ENCODE measurements around the gene RNF213.

Gene RNF213

DNA sequence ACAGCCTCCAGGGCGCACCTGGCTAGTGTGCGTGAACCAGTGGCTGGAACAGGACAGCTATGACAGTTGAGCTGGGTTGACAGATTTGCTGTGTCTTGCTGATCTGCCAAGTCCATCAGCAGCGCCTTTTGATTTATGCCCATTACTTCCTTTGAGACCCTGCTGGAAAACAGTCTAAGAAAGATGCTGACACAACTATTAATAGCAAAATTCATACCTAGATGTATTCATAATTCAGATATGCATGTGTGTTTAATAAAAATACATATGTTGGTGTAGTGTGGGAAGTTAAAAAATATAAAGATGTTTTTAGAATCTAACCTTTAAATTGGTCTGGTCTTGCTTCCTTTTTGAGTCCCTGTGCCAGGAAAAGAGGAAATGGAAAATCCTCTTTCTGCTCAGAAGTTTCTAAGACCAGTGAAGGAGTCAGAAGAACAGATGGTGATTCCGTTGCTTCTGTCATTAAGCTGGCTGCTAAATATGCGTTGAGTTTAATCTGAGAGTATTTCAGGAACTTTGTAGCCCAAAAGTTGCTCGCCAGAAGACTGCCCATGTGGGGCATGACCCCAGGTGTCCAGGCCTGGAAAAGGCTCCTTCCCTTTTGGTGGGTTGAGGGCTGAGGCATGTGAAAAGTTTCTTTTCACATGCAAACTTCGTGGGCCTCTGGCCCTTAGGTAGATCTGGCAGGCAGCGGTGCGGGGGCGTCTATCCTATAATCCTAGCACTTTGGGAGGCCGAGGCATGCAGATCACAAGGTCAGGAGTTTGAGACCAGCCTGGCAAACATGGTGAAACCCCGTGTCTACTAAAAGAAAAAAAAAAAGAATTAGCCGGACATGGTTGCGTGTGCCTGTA, 114.3 kb downstream of the RNF213 start:
- DNase-seq: no peak

DNA sequence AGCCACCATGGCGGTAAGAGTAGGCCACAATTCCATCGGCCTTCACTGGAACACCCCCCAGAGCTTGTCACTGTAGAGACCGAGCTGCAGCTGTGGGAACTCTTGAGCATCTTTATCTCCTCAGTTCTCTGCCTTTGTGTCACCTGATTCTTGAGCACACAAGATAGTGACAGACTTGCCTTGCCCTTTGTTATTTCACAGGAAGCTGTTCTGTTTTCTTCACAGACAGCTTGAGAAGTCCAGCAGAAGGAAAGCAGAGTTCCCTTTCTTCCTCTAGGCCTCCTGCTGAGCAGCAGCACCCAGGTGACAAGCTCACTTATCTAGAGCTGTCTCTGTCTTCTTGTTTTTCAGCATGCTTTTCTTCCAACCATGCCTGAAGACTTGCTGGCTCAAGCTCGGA, 115.9 kb downstream of the RNF213 start:
- no peak for DNase-seq

DNA sequence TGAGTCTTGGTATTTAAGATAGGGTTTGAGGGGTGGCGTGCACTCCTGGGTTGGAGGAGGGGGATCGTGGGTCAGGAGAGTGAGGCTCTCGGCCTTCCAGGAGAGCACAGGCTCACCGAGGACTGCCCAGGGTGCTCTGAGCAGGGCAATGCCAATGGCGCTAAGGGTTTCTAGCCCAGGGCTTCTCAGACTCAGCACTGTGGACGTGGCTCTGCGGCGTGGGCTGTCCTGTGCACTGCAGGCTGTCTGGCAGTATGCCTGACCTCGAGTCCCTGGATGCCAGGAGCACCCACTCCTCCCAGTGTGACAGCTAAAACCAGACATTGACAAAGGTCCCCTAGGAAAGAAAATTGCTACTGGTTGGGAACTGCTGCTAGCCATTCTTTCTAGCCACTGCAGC, 117.1 kb downstream of the RNF213 start:
- DNase-seq: no peak

DNA sequence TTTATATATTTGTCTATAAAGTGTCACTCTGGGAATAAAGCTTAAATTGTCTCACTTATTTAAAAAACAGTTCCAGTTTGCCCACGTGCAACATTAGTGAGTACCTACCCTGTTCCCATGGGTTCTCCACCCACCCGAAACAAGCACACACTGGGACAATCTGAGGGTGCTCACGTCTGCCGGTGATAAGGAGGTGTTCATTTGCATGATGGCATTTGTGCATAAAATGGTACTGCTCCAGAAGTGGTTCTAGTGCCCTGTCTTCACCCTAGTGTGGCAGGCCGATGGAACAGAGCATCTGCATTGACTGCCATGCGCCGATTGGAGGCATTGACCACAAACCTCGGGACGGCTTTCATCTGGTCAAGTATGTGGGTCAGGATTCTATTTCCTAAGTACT, 118.7 kb downstream of the RNF213 start:
- DNase-seq: no peak

DNA sequence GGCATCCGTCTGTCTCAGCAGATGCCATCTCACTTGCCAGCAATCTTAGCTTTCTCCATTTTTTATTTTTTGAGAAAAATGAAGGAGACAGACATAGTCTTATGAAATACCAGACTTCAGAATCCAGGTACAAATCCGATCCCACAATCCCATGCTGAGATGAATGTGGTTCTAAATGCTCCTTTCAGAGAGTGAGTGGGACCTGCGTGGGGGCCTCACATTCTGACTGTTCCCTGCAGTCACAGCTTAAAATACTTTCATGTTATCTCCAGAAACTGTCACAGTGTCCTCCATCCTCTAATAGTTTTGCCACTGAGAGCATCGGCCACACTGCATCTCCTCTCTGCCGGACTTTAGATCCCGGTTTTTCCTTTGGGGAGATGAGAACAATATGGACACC, 119.4 kb downstream of the RNF213 start:
- no peak for DNase-seq

DNA sequence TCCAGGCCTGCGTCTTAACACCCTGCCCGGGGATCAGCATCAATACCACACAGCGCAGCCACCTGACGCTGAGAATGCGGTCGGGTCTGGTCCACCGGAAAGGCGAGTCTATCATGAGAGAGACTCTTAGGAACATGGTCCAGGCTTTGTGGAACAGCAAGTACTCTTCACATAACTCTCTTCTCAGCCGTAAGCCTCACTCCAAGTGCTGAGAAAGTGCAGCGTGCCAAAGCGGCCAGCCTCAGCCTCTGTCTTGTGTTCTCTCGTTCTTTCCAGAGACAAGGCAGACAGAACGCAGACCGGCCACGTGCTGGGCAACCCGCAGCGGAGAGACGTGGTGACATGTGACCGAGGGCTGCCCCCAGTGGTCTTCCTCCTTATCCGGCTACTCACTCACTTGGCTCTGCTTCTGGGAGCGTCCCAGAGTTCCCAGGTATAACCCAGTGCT, 119.9 kb downstream of the RNF213 start:
- no peak for DNase-seq

DNA sequence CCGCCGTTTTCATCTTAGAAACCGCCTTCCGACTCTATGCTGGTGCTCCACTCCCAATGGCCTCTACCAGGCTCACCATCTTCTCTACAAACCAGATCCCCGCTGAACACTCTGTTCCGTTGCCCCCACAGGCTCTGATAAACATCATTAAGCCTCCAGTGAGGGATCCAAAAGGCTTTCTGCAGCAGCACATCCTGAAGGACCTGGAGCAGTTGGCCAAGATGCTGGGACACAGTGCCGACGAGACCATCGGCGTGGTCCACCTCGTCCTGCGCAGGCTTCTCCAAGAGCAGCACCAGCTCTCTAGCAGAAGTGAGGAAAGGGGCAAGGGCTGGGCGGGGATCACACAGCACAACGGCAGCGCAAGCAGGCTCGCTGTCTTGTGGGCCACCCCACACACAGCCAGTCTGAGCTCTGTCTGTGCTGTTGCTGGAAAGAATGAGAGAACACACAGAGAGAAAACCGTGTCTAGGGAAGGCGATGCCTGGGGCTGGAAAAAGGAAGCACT, 120.8 kb downstream of the RNF213 start:
- DNase-seq: no peak

DNA sequence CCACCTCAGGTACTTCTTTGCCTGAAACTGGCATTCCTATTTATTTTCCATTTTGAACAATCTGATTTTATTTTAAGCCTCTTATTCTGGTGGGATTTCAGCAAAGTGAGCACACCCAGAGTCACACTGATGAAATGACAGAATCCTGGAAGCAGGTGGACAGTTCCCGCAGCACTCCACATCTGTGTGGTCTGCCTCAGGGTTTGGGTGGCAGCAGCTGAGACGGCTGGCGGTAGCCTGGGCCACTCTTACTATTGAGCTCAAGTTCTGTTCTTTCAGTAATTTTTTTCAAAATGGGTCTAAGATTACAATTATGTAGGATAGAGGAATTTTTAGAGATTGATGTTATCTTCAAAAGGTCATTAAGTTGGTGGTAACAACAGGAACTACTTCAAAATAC, 121.8 kb downstream of the RNF213 start:
- DNase-seq: no peak

DNA sequence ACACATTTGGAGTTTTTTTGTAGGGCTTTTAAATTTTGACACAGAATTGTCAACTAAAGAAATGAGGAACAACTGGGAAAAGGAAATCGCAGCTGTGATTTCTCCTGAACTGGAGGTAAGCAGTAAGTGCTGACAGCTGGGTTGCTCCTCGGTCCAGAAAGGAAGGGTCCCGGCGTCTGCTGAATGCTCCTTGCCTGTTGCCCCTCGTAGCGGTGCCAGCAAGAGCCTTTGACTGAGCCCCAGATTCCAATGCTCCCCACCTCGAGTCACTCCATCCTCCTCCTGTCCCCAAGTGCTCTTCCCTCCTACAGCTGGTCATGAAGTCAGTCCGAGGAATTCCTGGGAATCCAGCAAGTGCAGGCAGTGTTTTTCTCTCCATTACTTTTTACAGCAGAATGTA, 122.3 kb downstream of the RNF213 start:
- no peak for DNase-seq

DNA sequence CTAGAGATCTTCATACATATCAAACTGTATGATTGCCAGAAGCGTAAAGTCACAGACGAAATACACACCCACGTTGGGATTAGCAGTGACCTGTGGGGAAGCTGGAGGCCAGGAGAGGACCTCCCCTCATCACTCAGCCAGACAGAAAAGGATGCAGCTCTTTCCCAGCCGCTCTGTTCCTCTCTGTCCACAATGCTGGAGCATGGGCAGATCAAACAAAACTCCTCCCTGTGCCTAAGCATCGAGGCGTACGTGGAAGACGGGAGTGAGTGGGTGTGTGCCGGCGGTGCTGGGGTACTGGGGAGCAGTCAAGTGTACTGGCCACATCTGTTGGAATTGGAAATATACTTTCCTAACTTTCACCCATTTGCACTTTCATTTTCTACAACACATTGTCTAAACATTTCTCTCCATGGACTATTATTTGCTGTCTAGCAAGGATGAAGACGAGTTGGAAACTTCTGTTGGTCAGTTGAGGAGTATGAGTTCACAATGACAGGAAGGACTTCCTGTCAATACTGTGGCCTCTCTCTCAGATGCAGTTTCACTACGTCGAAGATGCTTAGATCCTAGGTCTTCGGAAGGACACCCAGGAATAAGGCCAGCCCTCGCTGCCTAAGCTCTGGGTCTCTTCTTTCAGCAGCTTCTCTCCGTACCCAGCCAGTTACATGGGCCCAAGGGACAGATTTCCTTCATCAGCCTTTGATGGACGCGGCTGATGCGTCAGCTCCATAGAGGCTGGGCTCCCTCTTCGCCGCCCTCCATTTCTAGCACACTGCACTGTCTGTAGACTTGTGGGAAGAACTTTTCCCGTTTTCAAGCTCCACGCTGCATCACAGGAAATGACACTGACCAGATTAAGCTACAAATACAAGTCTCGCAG, 123.7 kb downstream of the RNF213 start:
- no peak for DNase-seq

DNA sequence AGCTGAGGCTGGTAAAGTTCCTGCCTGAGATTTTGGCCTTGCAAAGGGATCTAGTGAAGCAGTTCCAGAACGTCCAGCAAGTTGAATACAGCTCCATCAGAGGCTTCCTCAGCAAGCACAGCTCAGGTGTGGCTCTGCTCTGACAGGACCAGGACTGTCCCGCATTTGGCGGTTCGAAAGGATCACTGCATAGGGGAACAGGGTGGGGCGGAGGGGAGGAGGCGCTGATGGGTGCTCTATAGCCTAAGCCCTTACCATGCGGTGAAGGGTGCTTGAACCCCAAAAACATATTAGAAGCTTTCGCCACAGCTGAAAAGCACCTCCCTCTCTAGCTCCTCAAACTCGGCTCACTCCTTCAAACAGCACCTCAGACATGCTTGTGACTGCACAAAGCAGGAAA, 124.4 kb downstream of the RNF213 start:
- no peak for DNase-seq

DNA sequence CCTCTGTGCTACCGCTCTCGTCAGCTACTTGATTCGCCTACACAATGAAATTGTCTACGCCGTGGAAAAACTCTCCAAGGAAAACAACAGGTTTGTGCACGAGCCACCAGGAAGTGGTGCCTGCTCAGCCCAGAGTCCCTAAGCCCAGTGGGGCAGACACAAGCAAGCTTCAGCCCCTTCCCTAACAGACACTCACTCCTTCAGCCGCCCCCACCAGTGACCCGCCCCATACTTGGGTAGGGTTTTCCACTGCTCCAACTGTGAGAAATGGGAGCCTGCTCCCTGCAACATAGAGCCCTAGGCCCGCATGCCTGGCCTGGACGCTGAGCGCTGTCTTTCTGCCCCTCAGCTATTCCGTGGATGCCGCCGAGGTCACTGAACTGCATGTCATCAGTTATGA, 125.7 kb downstream of the RNF213 start:
- no peak for DNase-seq

DNA sequence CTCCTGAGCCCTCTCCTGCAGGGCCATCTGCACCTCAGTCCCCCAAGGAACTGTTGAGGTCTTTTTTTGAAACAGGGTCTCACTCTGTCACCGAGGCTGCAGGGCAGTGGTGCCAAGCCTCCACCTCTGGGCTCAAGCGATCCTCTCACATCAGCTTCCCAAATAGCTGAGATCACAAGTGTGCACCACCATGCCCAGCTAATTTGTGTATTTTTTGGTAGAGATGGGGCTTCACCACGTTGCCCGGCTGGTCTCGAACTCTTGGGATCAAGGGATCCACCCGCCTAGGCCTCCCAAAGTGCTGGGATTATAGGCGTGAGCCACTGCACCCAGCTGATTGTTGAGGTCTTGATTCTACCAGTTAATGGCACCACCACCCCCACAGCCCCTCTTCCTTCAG, 126.4 kb downstream of the RNF213 start:
- DNase-seq: no peak

DNA sequence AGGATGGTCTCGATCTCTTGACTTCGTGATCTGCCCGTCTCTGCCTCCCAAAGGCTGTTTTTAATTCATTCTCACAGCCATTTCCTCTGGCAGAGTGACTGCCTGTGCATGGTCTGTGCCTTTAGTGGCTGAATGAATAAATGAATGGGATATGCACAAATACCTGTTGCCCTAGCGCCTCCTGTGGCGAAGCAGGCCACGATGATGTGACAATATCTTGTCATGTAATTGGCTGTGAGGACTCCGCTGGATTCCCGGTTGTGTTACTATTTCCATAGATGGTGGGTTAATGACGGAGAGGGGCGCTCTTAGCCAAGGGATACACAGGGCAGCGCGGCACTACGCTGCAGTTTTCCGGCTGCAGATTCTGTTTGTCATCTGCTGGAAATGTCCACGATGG, 127.5 kb downstream of the RNF213 start:
- DNase-seq: no peak

DNA sequence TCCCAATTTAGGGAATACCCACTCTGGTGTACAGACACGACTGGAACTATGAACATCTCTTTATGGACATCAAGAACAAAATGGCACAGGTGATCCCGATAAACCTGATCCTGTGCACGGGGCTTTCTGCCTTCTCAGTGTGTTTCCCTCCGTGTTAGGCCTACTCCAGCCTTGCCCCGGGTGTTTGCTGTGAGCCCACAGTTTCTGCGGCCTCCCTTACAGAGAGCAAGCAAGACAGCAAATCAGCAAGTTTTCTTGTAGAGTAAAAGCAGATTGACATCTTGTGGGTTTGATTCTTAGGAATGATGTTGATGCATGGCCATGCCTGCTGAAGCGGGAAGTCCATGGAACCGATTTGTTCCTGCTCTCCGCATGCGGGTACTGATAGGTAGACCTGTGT, 127.9 kb downstream of the RNF213 start:
- DNase-seq: no peak

DNA sequence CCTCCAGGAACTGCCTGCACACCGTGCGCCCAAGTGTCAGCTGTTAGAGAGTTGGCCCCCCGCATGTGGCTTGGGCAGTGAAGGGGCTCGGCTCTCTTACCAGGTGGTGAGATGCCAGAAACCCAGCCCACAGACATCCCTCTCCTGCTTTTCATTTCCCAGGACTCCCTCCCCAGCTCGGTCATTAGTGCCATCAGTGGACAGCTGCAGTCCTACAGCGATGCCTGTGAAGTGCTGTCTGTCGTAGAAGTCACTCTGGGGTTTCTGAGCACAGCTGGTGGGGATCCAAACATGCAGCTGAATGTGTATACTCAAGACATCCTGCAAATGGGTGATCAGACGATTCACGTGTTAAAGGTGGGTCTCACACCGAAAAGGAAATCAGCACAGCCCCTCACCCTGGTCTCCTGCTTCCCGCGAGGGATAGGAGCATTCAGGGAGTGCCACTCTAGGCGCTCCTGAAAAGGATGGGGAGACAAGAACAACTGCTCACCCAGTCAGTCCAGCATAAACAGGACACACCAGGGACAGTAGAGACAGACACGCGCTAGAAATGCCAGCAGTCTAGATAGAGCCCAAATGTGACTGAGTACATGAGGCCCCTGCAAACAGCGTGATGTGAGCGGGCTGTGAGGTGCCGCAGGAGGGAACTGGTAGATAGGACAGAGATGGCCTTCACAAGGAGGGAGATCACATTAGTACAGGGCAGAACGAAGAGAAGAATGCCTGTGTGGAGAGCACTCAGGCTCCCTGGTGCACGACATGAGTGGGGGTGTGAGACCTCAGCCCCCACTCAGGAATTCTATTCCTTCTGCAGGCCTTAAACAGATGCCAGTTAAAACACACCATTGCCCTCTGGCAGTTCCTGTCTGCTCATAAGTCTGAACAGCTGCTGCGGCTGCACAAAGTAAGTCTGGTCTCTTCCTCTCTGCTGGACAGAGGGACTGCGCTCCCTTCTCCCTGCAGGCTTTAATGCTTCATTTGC, 128.7 kb downstream of the RNF213 start:
- DNase-seq: no peak

DNA sequence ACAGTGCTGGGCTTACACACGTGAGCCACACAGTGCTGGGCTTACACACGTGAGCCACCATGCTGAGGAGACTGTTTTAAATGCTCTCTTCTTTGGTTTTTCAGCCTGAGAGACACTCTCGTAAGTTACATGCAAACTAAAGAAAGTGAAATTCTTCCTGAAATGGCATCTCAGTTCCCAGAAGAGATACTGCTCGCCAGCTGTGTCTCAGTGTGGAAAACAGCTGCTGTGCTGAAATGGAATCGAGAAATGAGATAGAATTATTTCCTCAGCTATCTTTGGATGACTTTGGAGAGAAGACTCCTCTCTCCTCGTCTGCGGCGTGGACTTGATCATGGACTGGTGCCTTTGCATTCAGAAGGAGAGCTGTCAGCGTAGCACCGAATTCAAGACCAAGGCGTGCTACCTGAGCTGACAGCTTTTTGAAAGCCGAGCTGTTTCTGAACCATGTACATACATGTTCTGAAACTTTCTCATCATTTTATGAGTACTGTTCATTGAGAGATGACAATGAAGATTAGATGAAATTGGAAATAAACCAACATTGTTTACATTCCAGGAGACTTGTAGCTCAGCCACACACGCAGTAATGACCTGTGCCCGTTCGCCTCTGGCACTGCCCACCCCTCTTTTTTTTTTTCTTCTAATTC, 132.7 kb downstream of the RNF213 start:
- DNase-seq: no peak

DNA sequence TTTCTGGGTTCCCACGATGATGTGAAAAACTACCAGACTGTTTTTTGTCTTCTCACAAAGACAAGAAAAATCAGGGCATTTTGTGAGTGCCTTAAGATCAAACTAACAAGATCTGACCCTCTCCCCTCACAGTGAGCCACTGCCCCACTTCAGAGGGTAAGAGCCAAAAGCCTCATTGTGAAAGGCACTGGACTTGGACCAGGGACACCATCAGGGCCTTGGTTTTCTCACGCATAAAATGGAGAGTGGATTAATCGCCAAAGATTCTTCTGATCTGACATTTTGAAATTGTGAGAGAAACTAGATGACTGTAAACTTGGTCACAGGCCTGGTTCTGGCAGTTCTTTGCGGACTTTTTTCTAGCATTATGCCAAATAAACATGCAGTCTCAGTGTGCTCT, 133.3 kb downstream of the RNF213 start:
- no peak for DNase-seq

DNA sequence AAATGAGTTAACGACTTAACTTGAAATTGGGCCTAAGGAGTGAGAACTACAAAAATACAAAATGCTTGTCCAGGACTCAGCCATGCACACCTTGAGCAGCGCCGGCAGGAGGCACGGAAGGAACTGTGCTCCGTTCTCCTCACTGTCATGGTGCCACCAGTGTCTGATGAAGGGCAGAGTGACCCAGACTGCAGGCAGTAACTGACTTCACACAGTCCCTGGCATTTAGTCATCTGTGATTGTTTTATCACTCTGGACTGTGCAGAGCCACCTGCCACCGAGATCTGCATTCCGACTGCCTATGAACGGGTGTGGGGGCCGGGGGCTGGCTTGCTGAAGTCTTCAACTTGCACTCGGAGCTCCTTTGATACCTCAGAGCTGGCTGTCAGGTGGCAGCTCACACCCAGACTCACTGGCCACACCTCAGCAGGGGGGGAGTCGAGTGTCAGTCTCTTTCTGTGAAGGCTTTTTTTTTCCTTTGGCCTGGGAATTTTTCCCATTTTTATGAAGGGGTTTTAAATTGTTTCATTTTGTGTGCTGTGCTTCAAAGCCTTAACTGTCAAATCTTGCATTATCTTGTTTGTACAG, 134.1 kb downstream of the RNF213 start:
- no peak for DNase-seq

DNA sequence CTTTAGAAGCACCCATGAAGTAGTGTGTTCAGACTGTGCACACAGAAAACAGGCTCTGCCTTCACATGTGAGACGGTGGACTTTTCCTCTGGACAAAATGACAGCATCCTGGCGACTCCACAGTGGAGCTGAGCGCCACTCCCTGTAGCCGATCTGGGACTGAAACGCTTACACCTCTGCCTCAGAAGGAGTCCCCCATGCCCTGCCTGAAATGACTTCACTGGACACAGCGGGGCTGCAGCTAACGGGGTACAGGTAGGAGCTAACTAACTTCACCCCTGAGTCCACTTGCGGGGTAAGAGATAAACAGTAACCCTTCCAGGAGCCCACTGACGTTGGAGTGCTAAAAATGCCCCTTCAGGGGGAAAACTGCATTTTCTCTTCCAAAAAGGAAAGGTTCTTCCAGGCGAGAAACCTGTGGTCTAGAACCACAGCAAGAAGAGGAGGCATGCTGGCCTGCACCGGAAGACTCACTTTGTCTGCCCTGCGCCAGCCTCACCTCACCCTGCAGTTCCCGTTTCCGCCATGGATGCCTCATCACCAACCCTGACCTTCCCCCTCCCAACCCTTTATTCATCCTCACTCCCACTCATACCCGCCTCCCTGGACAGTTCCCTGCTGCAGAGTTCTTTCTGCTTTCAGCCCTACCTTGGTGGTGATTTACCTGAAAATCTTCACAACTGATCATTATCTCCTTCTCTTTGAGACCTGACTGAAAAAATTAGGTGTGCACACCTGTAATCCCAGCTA, 134.9 kb downstream of the RNF213 start:
- DNase-seq: no peak
